Kidney (tissue), 14 donors: ENCODE measurements around the gene HSPB1. TPM values are rescaled to one million over a fixed set of nuclear protein-coding genes. Genes with fewer than 3 reads are reported as not detected.
"Not testable (repeated sequence)": the region's sequence is repeated elsewhere in the genome, so short reads cannot be mapped to it uniquely, and the experiment has no call there.

Source experiments
- DNase-seq, 5 donors: peaks; one replicate each; pipeline ENCODE4 v3.0.0-alpha.2; 2013 to 2020
- FAIRE-seq: peaks from 2 replicates; lab custom pipeline; 2012; peaks lifted over from hg19 to GRCh38; lab: Jason Lieb, UNC
- H3K27ac ChIP-seq, 2 donors: one replicate each; pipeline ENCODE4 v1.7.0; 2013; ENCODE audit warnings: low read depth in 2 of 2, low read length in 2 of 2, inconsistent platforms in 1 of 2
- H3K27me3 ChIP-seq: one replicate; pipeline ENCODE4 v1.7.1; 2013; ENCODE audit warnings: low read length, inconsistent platforms; ENCODE audit not compliant: control insufficient read depth, insufficient read depth
- H3K36me3 ChIP-seq, 3 donors: one replicate each; pipeline versions ENCODE4 v1.7.0 to v1.7.1; 2013; ENCODE audit warnings: low read length in 3 of 3, control low read depth in 1 of 3, inconsistent platforms in 1 of 3; ENCODE audit not compliant: insufficient read depth in 3 of 3, control insufficient read depth in 2 of 3
- H3K4me1 ChIP-seq, 3 donors: one replicate each; pipeline versions ENCODE4 v1.7.0 to v1.7.1; 2013; ENCODE audit warnings: low read length in 3 of 3, inconsistent platforms in 1 of 3, low read depth in 1 of 3; ENCODE audit not compliant: control insufficient read depth in 2 of 3, insufficient read depth in 2 of 3
- H3K4me3 ChIP-seq, 3 donors: one replicate each; pipeline versions ENCODE4 v1.7.0 to v1.8.1; 2013; ENCODE audit warnings: low read length in 3 of 3, control low read depth in 1 of 3, inconsistent platforms in 1 of 3
- H3K9ac ChIP-seq, 3 donors: one replicate each; pipeline versions ENCODE4 v1.7.0 to v1.7.1; 2013; ENCODE audit warnings: low read length in 3 of 3, control low read depth in 1 of 3, inconsistent platforms in 1 of 3
- H3K9me3 ChIP-seq, 3 donors: one replicate each; pipeline versions ENCODE4 v1.7.0 to v1.7.1; 2013; ENCODE audit warnings: low read length in 3 of 3, control low read depth in 1 of 3, inconsistent platforms in 1 of 3; ENCODE audit not compliant: control insufficient read depth in 2 of 3, insufficient read depth in 1 of 3
- CTCF ChIP-seq: IDR thresholded peaks from 3 replicates; pipeline ENCODE4 v1.5.1; 2012; ENCODE audit warnings: mild to moderate bottlenecking, moderate library complexity, borderline replicate concordance; ENCODE audit not compliant: insufficient read depth; ENCODE audit errors: extremely low read depth
- intact Hi-C: fragments of 100-400 bp; cut with DNase I; formaldehyde crosslinking; loops from one replicate; pipeline ENCODE4 v1.11.1; 2022
- polyA plus RNA-seq: library from polyadenylated mRNA; stranded (reverse); fragments of 350-450 nt; fragmentation: Illumina TruSeq; extraction: RNeasy Lipid Tissue Mini Kit (QIAGEN cat#74804); gene quantifications from one replicate; pipeline ENCODE4 v1.2.3, GENCODE V29; 2014; ENCODE audit warnings: low read depth, low replicate concordance; ENCODE audit not compliant: insufficient read depth
- total RNA-seq: library from RNA; stranded (reverse); fragmentation: NEBNext Ultra II Directional; extraction: Animal tissue kit (Norgen Biotek cat#: 25700); gene quantifications from one replicate; pipeline ENCODE4 v1.2.1, GENCODE V29; 2021
- donor health status: control.
- donor health status: control.
- donor health status: control.
- donor health status: control.
- donor health status: control.
- donor health status: DM: yes; HTN: yes; CAD: no.
- donor health status: Normal renal cell carcinoma (clear cell type).

HSPB1 gene
- total and polyA plus RNA-seq, 2 donors from 2014 or later, result 1,012 to 1,561 TPM

GRCh38 chr7:76333511-76334101 is 31.1 kb downstream of the HSPB1 start:
- no peak for TF ChIP-seq CTCF
- H3K9ac ChIP-seq, result peak overlapping the region in 1 of 3 donors; percentile 43

GRCh38 chr7:76334320-76334967 is 32.0 kb downstream of the HSPB1 start:
- DNase-seq (no peak), FAIRE-seq (no peak)
- TF ChIP-seq CTCF, result no peak
- Histone ChIP-seq H3K27ac (no peak overlapping the region), H3K36me3 (peaks cover 0 to 6% (median 0%) of the 10 kb centered on the region in 3 donors), H3K4me3 (no peak overlapping the region), H3K9me3 (no peaks in the 10 kb centered on the region), H3K4me1 (peaks cover 0 to 17% (median 15%) of the 10 kb centered on the region in 3 donors), H3K9ac (no peak overlapping the region), H3K27me3 (no peaks in the 10 kb centered on the region)
- intact Hi-C loops, result no loop called here

More at GRCh38 chr7:76333511-76334101, 31.1 kb downstream of the HSPB1 start:
- no peak for FAIRE-seq
- Histone ChIP-seq H3K9me3 (no peaks in the 10 kb centered on the region), H3K27ac (peak overlapping the region; percentile 47 to 51), H3K36me3 (peaks cover 0 to 14% (median 5%) of the 10 kb centered on the region in 3 donors), H3K27me3 (no peaks in the 10 kb centered on the region), H3K4me3 (peak overlapping the region in 1 of 3 donors; percentile 7), H3K4me1 (peaks cover 0 to 17% (median 15%) of the 10 kb centered on the region in 3 donors)
- intact Hi-C loops, result no loop called here
- peak in 4 of 5 donors; percentile 46 to 90 (median 68) for DNase-seq

- H3K27ac ChIP-seq, H3K9ac ChIP-seq, H3K27me3 ChIP-seq, intact Hi-C loops, H3K4me3 ChIP-seq, FAIRE-seq, H3K9me3 ChIP-seq, H3K36me3 ChIP-seq, DNase-seq: not testable (repeated sequence)
- H3K4me1 ChIP-seq, result peaks cover 0 to 16% (median 15%) of the 10 kb centered on the region in 3 donors
Measured at GRCh38 chr7:76335417-76335816, 32.9 kb downstream of the HSPB1 start.

- FAIRE-seq (no peak), DNase-seq (no peak)
- Histone ChIP-seq H3K4me1 (peaks cover 0 to 16% (median 15%) of the 10 kb centered on the region in 3 donors), H3K36me3 (no peaks in the 10 kb centered on the region), H3K27ac (no peak overlapping the region), H3K27me3 (no peaks in the 10 kb centered on the region), H3K9ac (no peak overlapping the region), H3K4me3 (no peak overlapping the region), H3K9me3 (no peaks in the 10 kb centered on the region)
- intact Hi-C loops, result no loop called here
- TF ChIP-seq CTCF, result no peak
Measured at GRCh38 chr7:76336094-76336493, 33.6 kb downstream of the HSPB1 start.
